Measurements from ENCODE around the gene MEG3.
A peak's percentile ranks its signal among the peaks of the same experiment; 100 is the strongest.

The MEG3 gene

GRCh38 chr14:100841761-100842403, 16.0 kb downstream of the MEG3 start:
- no peak for FAIRE-seq
- no peak for DNase-seq (ENCODE audit: extremely low spot score, insufficient read length, low read depth)

DNA sequence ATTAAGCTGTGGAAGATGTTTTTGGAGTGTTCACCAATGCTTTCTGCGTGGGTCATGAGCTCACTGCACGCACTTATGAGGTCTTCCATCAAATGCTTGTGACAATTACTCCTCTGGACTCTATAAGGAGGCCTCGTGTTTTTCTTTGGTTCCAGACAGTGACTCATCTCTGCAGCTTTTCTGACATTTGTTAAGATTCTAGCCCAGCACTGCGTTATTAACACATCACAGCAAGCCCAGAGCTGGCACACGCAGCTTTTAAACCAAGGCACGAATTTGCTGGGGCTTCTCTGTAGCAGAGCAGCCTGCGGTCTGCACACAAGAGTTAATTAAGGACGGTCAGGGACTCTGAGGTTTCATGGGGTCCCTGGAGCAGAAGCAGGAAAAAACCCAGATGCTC, 16.9 kb downstream of the MEG3 start:
- no peak for FAIRE-seq
- DNase-seq (ENCODE audit: extremely low spot score, insufficient read length, low read depth) = no peak

- FAIRE-seq (no peak), DNase-seq (ENCODE audit: extremely low spot score, insufficient read length, low read depth) (no peak)
Measured at GRCh38 chr14:100844082-100844408, 18.1 kb downstream of the MEG3 start.

DNA sequence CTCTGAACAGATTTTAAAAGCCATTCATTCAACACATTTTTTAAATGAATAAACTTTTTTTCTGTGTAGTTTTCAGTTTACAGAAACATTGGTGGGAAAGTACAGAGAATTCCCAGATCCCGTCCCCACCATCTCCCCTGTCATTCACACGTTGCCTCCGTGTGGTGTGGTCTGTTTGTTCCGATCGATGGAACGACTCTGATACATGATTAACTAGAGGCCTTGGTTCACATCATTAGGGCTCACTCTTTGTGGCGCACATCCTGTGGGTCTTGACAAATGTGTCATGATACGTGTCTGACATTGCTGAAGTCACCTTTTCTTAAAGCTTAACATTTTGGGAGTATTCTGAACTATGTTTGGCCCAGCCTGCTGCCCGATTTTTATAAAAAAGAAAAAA, 18.5 kb downstream of the MEG3 start:
- FAIRE-seq (no peak), DNase-seq (ENCODE audit: extremely low spot score, insufficient read length, low read depth) (no peak)

- no peak for DNase-seq (ENCODE audit: extremely low spot score, insufficient read length, low read depth)
- no peak for FAIRE-seq
Measured at GRCh38 chr14:100844846-100845245, 18.9 kb downstream of the MEG3 start.

- DNase-seq (ENCODE audit: extremely low spot score, insufficient read length, low read depth) (no peak), FAIRE-seq (no peak)
Measured at GRCh38 chr14:100845341-100845740, 19.4 kb downstream of the MEG3 start.

DNA sequence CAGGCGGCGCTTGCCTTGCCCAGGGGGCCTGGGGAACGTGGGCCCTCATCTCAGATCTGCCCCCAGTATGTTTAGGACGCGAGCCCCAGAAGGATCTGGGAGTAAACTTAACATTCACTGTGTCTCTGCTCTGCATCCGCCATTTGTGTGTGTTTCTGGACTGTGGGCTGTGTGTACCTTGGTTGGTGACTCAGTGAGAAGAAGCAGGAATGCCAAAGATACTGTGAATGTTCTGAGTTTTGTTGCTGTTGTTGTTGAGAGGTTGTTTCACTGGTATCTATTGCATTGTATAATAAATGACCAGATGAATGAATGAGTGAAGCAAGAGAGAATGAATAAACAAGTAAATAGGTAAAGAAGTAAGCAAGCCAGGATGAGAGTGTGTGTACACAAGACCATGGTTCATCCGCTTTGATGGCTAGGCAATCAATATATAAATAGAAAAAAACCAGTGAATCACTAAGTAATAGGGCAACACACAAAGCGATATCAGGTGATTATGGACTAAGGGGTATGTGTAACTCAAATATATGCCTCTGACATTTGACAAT, 20.5 kb downstream of the MEG3 start:
- no peak for DNase-seq (ENCODE audit: extremely low spot score, insufficient read length, low read depth)
- FAIRE-seq = no peak

- no peak for DNase-seq (ENCODE audit: extremely low spot score, insufficient read length, low read depth)
- FAIRE-seq = no peak
Measured at GRCh38 chr14:100849115-100849781, 23.3 kb downstream of the MEG3 start.

DNA sequence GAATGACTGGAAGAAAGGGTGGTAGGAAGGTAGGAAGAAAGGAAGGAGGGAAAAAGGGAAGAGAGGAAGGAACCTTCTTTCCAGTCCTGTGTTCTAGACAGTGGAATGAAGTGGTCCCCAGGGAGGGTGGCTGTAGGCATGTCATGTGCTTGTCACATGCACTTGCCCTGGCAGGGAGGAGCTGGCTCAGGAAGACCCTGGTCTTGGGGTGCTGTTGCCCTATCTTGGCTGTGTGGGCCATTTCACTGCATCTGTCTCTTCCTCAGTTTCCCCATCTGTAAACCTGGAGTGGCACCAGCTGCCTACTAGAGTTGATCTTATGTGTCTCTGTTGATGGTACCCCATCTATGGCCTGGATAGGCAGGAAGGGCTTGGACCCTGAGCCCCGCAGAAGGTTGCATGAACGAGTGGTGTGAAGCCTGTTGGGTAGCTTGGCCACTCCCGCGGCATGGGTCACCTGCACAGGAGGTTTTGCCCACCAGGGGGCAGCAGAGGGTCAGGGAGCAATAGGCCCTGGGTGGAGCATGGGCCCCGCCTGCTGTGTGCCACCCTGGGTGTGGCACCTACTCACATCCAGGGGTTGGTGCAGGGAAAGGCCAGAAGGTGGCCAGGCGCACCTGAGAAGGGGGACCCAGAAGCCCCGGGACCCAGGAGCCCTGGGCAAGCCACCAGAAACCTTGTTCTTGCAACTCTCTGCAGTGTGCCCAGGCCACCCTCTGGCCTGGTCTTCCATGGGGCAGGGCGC, 25.1 kb downstream of the MEG3 start:
- FAIRE-seq = peak; percentile 24
- peak; percentile 51 for DNase-seq (ENCODE audit: extremely low spot score, insufficient read length, low read depth)

GRCh38 chr14:100851586-100851916, 25.6 kb downstream of the MEG3 start:
- DNase-seq (ENCODE audit: extremely low spot score, insufficient read length, low read depth) (no peak), FAIRE-seq (no peak)

- DNase-seq (ENCODE audit: extremely low spot score, insufficient read length, low read depth) (no peak), FAIRE-seq (no peak)
Measured at GRCh38 chr14:100851946-100852620, 26.2 kb downstream of the MEG3 start.

DNA sequence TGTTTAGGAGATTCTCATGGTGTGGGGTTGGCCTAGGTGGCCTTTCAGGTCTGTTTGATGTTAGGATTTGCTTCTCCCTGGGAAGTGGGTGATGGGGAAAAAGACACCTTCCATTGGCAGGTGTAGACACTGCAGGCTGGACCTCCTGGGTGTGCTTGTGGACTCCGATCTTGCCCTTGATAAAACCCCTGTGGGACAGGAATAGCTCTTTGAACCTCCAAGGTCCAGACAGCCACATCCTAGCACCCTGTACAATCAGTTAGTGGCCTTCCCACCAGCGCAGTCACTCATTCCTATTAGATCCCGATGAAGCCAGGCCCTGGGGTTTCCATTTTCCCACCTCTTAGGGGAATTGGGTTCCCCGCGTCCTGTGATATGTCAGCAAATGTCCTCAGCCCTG, 28.5 kb downstream of the MEG3 start:
- FAIRE-seq (no peak), DNase-seq (ENCODE audit: extremely low spot score, insufficient read length, low read depth) (no peak)

DNA sequence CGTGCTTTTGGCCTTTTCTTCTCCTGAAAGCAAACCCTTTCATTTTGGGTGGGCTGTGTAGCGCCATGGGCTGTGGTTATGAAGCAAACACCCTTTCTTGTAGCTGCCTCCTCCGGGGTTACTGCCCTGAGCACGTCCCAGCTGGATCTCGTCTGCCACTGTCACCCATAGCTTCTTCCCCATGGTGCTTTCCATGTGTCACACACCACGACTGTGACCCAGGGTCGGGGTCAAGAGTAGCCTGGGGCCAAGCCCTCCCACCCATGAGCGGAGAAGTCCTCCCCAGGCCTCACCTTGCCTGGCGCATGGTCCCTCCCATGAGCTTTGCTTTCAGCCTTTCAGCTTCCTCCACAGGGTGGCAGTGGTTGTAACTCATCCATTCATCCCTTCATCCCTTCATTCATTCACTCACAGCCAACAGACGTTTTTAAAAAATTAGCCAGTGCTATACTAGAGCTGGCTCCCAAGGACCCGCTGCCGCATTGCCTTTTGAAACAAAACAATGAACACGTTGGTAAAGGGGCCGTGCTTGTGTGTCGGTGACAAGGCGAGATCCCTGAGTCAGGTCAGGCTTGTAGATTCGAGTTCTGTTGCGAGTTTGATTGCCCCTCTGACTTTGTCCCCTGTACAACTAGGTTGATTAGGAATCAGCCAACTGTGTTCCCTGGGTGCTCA, 29.5 kb downstream of the MEG3 start:
- DNase-seq (ENCODE audit: extremely low spot score, insufficient read length, low read depth) (no peak), FAIRE-seq (no peak)

DNA sequence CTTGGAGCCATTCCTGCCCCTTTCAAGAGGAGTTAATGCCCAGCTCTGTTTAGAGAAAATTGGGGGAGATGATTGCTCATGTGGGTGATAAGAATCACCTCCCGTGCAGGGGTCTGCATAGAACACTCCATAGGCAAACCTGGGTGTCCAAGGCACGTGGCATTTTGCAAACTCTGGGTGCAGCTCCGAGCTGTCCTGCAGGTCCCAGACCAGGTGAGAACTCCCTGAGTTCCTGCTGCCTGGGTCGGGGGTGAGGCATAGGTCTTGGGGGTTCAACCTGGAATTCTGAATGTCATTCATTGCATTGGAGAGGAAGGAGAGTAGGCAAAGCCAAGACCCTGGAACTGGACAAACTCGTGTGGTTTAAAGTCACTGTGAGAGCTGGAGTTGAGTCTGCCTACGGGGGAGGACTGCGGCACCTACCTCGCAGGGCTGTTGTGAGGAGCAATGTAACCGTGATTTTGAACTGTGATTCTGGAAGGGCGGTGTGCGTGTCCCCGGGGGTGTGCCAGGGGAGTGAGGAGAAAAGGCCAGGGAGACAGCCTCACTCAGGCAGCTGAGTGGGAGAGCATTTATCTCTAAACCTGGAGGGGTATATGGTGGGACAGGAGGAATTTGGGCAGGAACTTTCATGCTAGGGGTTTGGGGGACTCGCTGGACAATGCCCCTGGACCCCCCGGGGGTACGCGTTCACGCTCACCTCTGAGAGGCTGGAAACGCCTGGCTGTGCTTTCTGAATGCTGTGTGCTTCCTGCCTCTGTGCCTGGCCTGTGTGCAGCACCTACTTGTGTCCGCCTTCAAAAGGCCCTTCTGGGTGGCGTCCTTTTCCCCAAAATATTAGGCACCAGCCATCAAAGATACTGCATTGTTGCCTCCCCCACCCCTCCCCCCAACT, 30.4 kb downstream of the MEG3 start:
- no peak for DNase-seq (ENCODE audit: extremely low spot score, insufficient read length, low read depth)
- no peak for FAIRE-seq

DNA sequence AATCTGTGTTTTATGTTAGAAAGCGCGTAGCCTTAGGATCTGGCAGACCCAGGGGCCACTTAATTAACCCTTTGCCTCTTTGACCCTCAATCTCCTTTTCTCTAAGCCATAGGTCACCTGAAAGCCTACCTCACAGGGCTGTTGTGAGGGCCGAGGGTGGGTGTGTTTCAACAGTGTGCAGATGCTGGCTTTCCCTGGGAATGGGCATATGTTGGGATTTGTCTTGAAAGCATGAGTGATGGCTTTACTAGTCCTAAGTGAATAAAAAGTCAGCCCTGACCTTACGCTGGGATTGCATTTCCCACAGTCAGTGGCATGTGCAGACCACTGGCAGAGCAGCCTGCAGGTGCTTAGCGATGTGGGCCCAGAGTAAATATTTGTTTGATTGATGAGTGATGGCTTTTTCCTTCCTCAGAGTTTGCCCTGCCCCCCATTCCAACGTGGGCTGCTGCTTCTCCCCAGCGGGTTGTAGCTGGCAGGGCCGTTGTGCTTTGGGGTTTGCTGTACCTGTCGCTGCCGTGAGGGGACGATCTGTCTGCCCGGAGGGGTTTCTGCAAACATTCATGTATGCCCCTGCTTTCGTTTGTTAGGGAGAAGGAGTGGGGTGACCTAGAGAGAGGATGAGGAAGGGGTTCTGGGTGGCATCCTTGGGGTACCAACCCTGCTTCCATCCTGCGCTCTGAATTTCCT, 31.5 kb downstream of the MEG3 start:
- DNase-seq (ENCODE audit: extremely low spot score, insufficient read length, low read depth) = no peak
- no peak for FAIRE-seq

GRCh38 chr14:100857923-100858837, 32.3 kb downstream of the MEG3 start:
- FAIRE-seq (no peak), DNase-seq (ENCODE audit: extremely low spot score, insufficient read length, low read depth) (no peak)

DNA sequence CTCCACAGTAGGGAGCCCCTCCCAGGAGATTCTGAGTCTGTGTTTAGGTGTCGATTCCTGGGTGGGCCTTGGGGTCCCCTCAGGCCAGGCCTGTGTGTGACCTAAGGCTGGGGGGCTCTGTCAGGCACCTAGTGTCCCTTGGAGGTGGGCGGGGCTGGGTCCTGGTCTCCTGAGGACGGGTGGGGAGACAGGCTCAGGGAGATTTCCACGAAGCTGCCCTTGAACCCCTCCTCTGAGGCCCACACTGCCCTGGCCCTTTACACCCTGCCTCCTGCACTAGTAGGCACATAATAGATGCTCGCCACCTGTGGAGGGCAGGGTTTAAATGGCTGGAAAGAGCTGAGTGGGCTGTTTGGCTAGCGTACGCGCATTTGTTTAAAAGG, 32.9 kb downstream of the MEG3 start:
- FAIRE-seq = no peak
- DNase-seq (ENCODE audit: extremely low spot score, insufficient read length, low read depth) = no peak

DNA sequence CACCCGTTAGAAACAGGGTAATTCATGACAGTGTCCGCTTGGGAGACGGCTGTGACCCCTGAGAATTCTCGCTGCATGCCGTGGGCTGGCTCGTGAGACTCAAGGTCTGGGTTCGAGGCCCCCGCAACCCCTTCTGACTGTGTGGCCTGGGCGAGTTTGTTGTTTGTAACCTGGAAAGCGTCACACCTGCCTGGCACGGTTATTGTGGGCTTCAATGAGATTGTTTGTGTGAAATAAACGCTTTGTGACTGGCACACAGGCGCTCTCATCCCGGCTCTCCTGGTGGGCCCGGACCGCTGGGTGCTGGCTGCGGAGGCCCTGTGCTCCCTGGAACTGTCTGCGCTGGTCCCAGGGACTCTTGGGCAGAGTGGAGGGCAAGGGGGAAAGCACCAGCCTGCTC, 33.9 kb downstream of the MEG3 start:
- DNase-seq (ENCODE audit: extremely low spot score, insufficient read length, low read depth) (no peak), FAIRE-seq (no peak)

Measured in GM18507 (cell line).